K562 (cell line): ENCODE measurements around the gene SPTBN4. TPM values are rescaled to one million over a fixed set of nuclear protein-coding genes. Genes with fewer than 3 reads are reported as not detected.

Source experiments
- CHD1 ChIP-seq: fragments of 200-600 bp; sonication (generic); IDR thresholded peaks from one replicate; pipeline ENCODE4 v1.6.1; 2012; ENCODE audit warnings: mild to moderate bottlenecking, moderate library complexity, low read length, inconsistent platforms
- JUN ChIP-seq, 2 experiments: sonication (generic) in 1 of 2; formaldehyde crosslinking in 1 of 2; IDR thresholded peaks; 2 replicates each; pipeline versions ENCODE4 v1.6.1 to v1.8.0; 2012 to 2022; ENCODE audit warnings: borderline replicate concordance in 2 of 2, mild to moderate bottlenecking in 2 of 2, improper control_type of control experiment in 1 of 2, low read depth in 1 of 2, low read length in 1 of 2, missing genetic modification reagents in 1 of 2
- LCOR ChIP-seq: sonication (generic); formaldehyde crosslinking; IDR thresholded peaks from 2 replicates; pipeline ENCODE4 v1.8.0; 2022; ENCODE audit warnings: mild to moderate bottlenecking, missing genetic modification reagents
- PHF8 ChIP-seq: fragments of 200-600 bp; sonication (generic); IDR thresholded peaks from 2 replicates; pipeline ENCODE4 v1.6.1; 2012; ENCODE audit warnings: mixed run types, mild to moderate bottlenecking, inconsistent platforms, low read length, moderate library complexity, borderline replicate concordance
- POLR2AphosphoS2 ChIP-seq: IDR thresholded peaks from 2 replicates; pipeline ENCODE4 v1.6.1; 2012; ENCODE audit warnings: low read length, improper control_type of control experiment
- POLR2G ChIP-seq: fragments of 200-400 bp; formaldehyde crosslinking; IDR thresholded peaks from 2 replicates; pipeline ENCODE4 v1.6.1; 2017; ENCODE audit warnings: low read depth, mild to moderate bottlenecking, antibody characterized with exemption, low read length, moderate library complexity
- PTRF ChIP-seq: fragments of 450-650 bp; IDR thresholded peaks from 2 replicates; pipeline ENCODE4 v1.6.1; 2016; ENCODE audit warnings: mild to moderate bottlenecking, missing genetic modification characterization, missing compliant biosample characterization
- U2AF2 ChIP-seq: fragments of 200-400 bp; formaldehyde crosslinking; optimal IDR thresholded peaks from 2 replicates; pipeline ENCODE3; 2017; ENCODE audit warnings: low read depth, mild to moderate bottlenecking, low read length
- ZNF408 ChIP-seq: fragments of 250-450 bp; sonication (Bioruptor Pico); IDR thresholded peaks from 2 replicates; pipeline ENCODE4 v1.4.0; 2020; ENCODE audit warnings: low read depth, mild to moderate bottlenecking, moderate library complexity
- polyA plus RNA-seq, 8 experiments: library from polyadenylated mRNA; depleted of rRNA in 4 of 8; stranded (reverse) in 5 of 8; unstranded in 3 of 8; fragments of >200 nt; fragmentation: Nextera tagmentation in 2 of 8; fragmentation: Illumina TruSeq in 1 of 8; extraction: Ambion mirVana in 2 of 8; extraction: Trizol in 1 of 8; gene quantifications; 2 replicates each; pipeline versions ENCODE4 v1.2.1 to v1.2.3, GENCODE V29; 2011 to 2014; ENCODE audit warnings: inconsistent platforms in 1 of 8, missing spikeins in 1 of 8
- total RNA-seq, 7 experiments: library from RNA; depleted of rRNA in 6 of 7; stranded (reverse); fragments of >200 nt in 6 of 7; fragmentation: Illumina TruSeq in 2 of 7; extraction: Trizol in 2 of 7; gene quantifications; 2 replicates each; pipeline versions ENCODE4 v1.2.1 to v1.2.3, GENCODE V29; 2011 to 2021; ENCODE audit warnings: low replicate concordance in 1 of 7
- TF ChIP-seq, protein P1 (sequence below), 2 experiments: fragments of 450-650 bp; IDR thresholded peaks; 2 replicates each; pipeline ENCODE4 v1.6.1; 2016
- TF ChIP-seq, protein P2 (sequence below), 2 experiments: fragments of 450-650 bp in 1 of 2; sonication (generic) in 1 of 2; formaldehyde crosslinking in 1 of 2; IDR thresholded peaks; 2 replicates each; pipeline versions ENCODE4 v1.7.1 to v1.9.0; 2016 to 2022; ENCODE audit warnings: inconsistent platforms in 1 of 2, mild to moderate bottlenecking in 1 of 2, missing genetic modification reagents in 1 of 2
- TF ChIP-seq, protein P3 (sequence below): fragments of 250-450 bp; sonication (Bioruptor Pico); IDR thresholded peaks from 2 replicates; pipeline ENCODE4 v1.6.1; 2021; ENCODE audit warnings: mild to moderate bottlenecking
- TF ChIP-seq, protein P4 (sequence below): fragments of 200-800 bp; sonication (Bioruptor generic); IDR thresholded peaks from 2 replicates; pipeline ENCODE4 v1.6.1; 2017; ENCODE audit warnings: missing genetic modification characterization, missing compliant biosample characterization

Gene SPTBN4
- total and polyA plus RNA-seq, 9 of the 15 experiments (the other 6 are each of a cell fraction or from before 2014, with no cell fraction given), result 0.01 to 1.5 (median 0.86) TPM

DNA sequence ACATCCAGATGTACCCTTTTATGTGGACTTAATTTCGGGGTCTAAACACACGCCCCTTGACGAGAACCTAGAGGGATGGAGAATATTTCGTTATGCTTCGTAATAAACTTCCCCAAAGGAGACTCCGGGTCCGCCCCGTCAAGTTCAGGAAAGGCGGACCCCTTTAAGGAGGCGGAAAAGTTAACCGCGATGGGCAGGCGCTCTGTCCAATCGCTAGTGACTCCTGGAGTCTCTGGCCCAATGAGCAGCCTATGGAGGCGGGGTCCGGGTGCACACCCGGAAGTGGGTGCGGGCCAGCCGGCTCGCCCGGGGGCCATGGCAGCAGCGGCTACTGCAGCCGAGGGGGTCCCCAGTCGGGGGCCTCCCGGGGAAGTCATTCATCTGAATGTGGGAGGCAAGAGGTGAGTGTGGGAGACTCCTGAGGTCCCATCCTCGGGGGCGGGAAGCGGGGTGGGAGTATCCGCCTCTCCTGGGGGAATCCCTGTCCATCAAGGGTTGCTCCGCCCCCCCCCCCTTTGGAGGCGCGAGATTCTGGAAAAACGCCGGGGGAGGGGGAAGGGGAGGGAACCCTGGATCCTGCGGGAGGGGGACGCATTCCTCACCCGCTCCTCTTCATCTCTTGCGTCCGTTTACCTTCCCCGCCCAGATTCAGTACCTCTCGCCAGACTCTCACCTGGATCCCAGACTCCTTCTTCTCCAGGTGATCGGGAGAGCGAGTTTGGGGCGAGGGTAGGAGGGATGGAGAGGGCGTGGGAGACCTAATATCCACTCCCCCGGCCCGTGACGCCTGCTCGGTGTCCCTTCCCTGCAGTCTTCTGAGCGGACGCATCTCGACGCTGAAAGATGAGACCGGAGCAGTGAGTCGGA is 110.0 kb downstream of the SPTBN4 start, which contains the start of gene SHKBP1 (continued):
- TF ChIP-seq ZNF408 (CRISPR knock-in tag) (no peak), PHF8 (peak; percentile 68), U2AF2 (no peak), PTRF (tag) (no peak), LCOR (CRISPR knock-in tag) (no peak), POLR2G (peak; percentile 87), CHD1 (no peak), JUN (IDR thresholded peaks at IDR 0.05; ENCODE audit: borderline replicate concordance, low read depth, low read length) (no peak), JUN (CRISPR knock-in tag; IDR thresholded peaks at IDR 0.05; ENCODE audit: borderline replicate concordance) (no peak), POLR2AphosphoS2 (no peak)
- TF ChIP-seq, protein P1, sequence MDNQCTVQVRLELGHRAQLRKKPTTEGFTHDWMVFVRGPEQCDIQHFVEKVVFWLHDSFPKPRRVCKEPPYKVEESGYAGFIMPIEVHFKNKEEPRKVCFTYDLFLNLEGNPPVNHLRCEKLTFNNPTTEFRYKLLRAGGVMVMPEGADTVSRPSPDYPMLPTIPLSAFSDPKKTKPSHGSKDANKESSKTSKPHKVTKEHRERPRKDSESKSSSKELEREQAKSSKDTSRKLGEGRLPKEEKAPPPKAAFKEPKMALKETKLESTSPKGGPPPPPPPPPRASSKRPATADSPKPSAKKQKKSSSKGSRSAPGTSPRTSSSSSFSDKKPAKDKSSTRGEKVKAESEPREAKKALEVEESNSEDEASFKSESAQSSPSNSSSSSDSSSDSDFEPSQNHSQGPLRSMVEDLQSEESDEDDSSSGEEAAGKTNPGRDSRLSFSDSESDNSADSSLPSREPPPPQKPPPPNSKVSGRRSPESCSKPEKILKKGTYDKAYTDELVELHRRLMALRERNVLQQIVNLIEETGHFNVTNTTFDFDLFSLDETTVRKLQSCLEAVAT (IDR thresholded peaks at IDR 0.05), result peak in 1 of 2 experiments; percentile 82; a peak in 1 of 4 replicates
- TF ChIP-seq, protein P2, sequence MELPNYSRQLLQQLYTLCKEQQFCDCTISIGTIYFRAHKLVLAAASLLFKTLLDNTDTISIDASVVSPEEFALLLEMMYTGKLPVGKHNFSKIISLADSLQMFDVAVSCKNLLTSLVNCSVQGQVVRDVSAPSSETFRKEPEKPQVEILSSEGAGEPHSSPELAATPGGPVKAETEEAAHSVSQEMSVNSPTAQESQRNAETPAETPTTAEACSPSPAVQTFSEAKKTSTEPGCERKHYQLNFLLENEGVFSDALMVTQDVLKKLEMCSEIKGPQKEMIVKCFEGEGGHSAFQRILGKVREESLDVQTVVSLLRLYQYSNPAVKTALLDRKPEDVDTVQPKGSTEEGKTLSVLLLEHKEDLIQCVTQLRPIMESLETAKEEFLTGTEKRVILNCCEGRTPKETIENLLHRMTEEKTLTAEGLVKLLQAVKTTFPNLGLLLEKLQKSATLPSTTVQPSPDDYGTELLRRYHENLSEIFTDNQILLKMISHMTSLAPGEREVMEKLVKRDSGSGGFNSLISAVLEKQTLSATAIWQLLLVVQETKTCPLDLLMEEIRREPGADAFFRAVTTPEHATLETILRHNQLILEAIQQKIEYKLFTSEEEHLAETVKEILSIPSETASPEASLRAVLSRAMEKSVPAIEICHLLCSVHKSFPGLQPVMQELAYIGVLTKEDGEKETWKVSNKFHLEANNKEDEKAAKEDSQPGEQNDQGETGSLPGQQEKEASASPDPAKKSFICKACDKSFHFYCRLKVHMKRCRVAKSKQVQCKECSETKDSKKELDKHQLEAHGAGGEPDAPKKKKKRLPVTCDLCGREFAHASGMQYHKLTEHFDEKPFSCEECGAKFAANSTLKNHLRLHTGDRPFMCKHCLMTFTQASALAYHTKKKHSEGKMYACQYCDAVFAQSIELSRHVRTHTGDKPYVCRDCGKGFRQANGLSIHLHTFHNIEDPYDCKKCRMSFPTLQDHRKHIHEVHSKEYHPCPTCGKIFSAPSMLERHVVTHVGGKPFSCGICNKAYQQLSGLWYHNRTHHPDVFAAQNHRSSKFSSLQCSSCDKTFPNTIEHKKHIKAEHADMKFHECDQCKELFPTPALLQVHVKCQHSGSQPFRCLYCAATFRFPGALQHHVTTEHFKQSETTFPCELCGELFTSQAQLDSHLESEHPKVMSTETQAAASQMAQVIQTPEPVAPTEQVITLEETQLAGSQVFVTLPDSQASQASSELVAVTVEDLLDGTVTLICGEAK (IDR thresholded peaks at IDR 0.05), result peak; percentile 78
- TF ChIP-seq, protein P2 (CRISPR knock-in tag; IDR thresholded peaks at IDR 0.05), result no peak
- TF ChIP-seq, protein P3, sequence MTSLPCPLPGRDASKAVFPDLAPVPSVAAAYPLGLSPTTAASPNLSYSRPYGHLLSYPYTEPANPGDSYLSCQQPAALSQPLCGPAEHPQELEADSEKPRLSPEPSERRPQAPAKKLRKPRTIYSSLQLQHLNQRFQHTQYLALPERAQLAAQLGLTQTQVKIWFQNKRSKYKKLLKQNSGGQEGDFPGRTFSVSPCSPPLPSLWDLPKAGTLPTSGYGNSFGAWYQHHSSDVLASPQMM, result no peak
- TF ChIP-seq, protein P4, sequence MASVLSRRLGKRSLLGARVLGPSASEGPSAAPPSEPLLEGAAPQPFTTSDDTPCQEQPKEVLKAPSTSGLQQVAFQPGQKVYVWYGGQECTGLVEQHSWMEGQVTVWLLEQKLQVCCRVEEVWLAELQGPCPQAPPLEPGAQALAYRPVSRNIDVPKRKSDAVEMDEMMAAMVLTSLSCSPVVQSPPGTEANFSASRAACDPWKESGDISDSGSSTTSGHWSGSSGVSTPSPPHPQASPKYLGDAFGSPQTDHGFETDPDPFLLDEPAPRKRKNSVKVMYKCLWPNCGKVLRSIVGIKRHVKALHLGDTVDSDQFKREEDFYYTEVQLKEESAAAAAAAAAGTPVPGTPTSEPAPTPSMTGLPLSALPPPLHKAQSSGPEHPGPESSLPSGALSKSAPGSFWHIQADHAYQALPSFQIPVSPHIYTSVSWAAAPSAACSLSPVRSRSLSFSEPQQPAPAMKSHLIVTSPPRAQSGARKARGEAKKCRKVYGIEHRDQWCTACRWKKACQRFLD, result no peak
